Astrocyte of the cerebellum (primary cell): ENCODE measurements around the gene PIGH.
"Not testable (repeated sequence)": the region's sequence is repeated elsewhere in the genome, so short reads cannot be mapped to it uniquely, and the experiment has no call there.

Experiments
- DNase-seq: peaks from one replicate; pipeline ENCODE4 v3.0.0-alpha.2; 2011; ENCODE audit warnings: low read depth
- H3K4me3 ChIP-seq: 2 replicates; pipeline ENCODE4 v1.5.1; 2011; ENCODE audit warnings: mild to moderate bottlenecking, low read depth, low read length, moderate library complexity
- CTCF ChIP-seq: IDR thresholded peaks from 2 replicates; pipeline ENCODE4 v1.5.1; 2012; ENCODE audit warnings: low read length, low read depth, moderate library complexity, mild to moderate bottlenecking; ENCODE audit errors: missing control alignments
- in situ Hi-C: cut with HindIII; loops from 2 replicates; pipeline ENCODE4 v1.10.0; 2017; ENCODE audit warnings: low sequenced_read_pairs

PIGH gene

GRCh38 chr14:67610491-67610890 is 10.4 kb upstream of the PIGH start:
- no peak for TF ChIP-seq CTCF
- DNase-seq = no peak
- no peak overlapping the region for H3K4me3 ChIP-seq
- in situ Hi-C loops = no loop called here

GRCh38 chr14:67609642-67610310 is 9.7 kb upstream of the PIGH start:
- H3K4me3 ChIP-seq = no peak overlapping the region
- in situ Hi-C loops = no loop called here
- DNase-seq = no peak
- TF ChIP-seq CTCF = no peak

GRCh38 chr14:67607646-67608045 is 7.6 kb upstream of the PIGH start:
- no peak for DNase-seq
- TF ChIP-seq CTCF = no peak
- in situ Hi-C loops = no loop called here
- no peak overlapping the region for H3K4me3 ChIP-seq

GRCh38 chr14:67602995-67603545 is 3.0 kb upstream of the PIGH start:
- no peak for TF ChIP-seq CTCF
- in situ Hi-C loops = no loop called here
- no peak overlapping the region for H3K4me3 ChIP-seq
- DNase-seq = no peak

- no peak for TF ChIP-seq CTCF
- no peak overlapping the region for H3K4me3 ChIP-seq
- in situ Hi-C loops = no loop called here
- no peak for DNase-seq
Measured at GRCh38 chr14:67602076-67602475, 2.0 kb upstream of the PIGH start.

- in situ Hi-C loops, DNase-seq: not testable (repeated sequence)
- peak overlapping the region; percentile 87 for H3K4me3 ChIP-seq
Measured at GRCh38 chr14:67600562-67600974, 500 bp upstream of the PIGH start.

- no peak for TF ChIP-seq CTCF
- in situ Hi-C loops = no loop called here
- no peak for DNase-seq
- H3K4me3 ChIP-seq = no peak overlapping the region
Measured at GRCh38 chr14:67595392-67595791, 4.7 kb downstream of the PIGH start.

- H3K4me3 ChIP-seq, in situ Hi-C loops, DNase-seq: not testable (repeated sequence)
Measured at GRCh38 chr14:67593650-67594049, 6.4 kb downstream of the PIGH start.
